Common myeloid progenitor, CD34-positive (primary cell): ENCODE measurements around the gene RBMS1.
A peak's percentile ranks its signal among the peaks of the same experiment; 100 is the strongest.

Experiments used
- CTCF ChIA-PET: fragments of 350-600 bp; sonication (Branson Sonifier 250); formaldehyde crosslinking; loops from one replicate; lab custom pipeline; 2021; ENCODE audit warnings: antibody characterized with exemption; lab: Charles Lee
- POLR2A ChIA-PET: fragments of 350-600 bp; sonication (Branson Sonifier 250); formaldehyde crosslinking; loops from one replicate; lab custom pipeline; 2021; ENCODE audit warnings: antibody characterized with exemption; lab: Charles Lee
- DNase-seq, 3 donors: peaks; one replicate each; pipeline versions ENCODE4 v3.0.0 to v3.0.0-alpha.2; 2013
- H3K27ac ChIP-seq, 2 experiments: 1 replicate in 1 of 2; 2 replicates in 1 of 2; pipeline ENCODE4 v1.7.0; 2013; ENCODE audit warnings: inconsistent platforms in 2 of 2, low read length in 2 of 2, mild to moderate bottlenecking in 2 of 2, low read depth in 1 of 2, moderate library complexity in 1 of 2; ENCODE audit not compliant: severe bottlenecking in 2 of 2, insufficient read depth in 1 of 2, poor library complexity in 1 of 2
- H3K27me3 ChIP-seq, 5 experiments: replicated peaks in 2 of 5; 1 replicate in 3 of 5; 2 replicates in 2 of 5; pipeline versions ENCODE4 v1.6.1 to v1.7.0; 2013; ENCODE audit warnings: low read length in 4 of 5, mild to moderate bottlenecking in 2 of 5, moderate library complexity in 2 of 5, inconsistent platforms in 1 of 5; ENCODE audit not compliant: insufficient read depth in 5 of 5, control insufficient read depth in 4 of 5
- H3K36me3 ChIP-seq, 4 experiments: 1 replicate in 2 of 4; 2 replicates in 2 of 4; pipeline versions ENCODE4 v1.6.1 to v1.7.0; 2013; ENCODE audit warnings: low read length in 3 of 4, control low read depth in 1 of 4, mild to moderate bottlenecking in 1 of 4; ENCODE audit not compliant: control insufficient read depth in 4 of 4, insufficient read depth in 4 of 4
- H3K4me1 ChIP-seq, 4 experiments: 1 replicate in 3 of 4; 2 replicates in 1 of 4; pipeline versions ENCODE4 v1.6.1 to v1.7.1; 2013; ENCODE audit warnings: low read length in 3 of 4, mild to moderate bottlenecking in 3 of 4, control low read depth in 1 of 4, inconsistent platforms in 1 of 4, moderate library complexity in 1 of 4; ENCODE audit not compliant: control insufficient read depth in 4 of 4, insufficient read depth in 4 of 4; ENCODE audit errors: control extremely low read depth in 1 of 4
- H3K4me3 ChIP-seq, 7 experiments: 1 replicate in 4 of 7; 2 replicates in 3 of 7; pipeline versions ENCODE4 v1.5.1 to v1.7.0; 2013; ENCODE audit warnings: mild to moderate bottlenecking in 7 of 7, low read length in 6 of 7, moderate library complexity in 6 of 7, inconsistent platforms in 2 of 7, low read depth in 2 of 7, control low read depth in 1 of 7; ENCODE audit not compliant: insufficient read depth in 4 of 7, control insufficient read depth in 1 of 7; ENCODE audit errors: extremely low read depth in 1 of 7
- H3K9me3 ChIP-seq, 5 experiments: 1 replicate in 4 of 5; 2 replicates in 1 of 5; pipeline versions ENCODE4 v1.6.1 to v1.7.1; 2013; ENCODE audit warnings: low read length in 4 of 5, mild to moderate bottlenecking in 2 of 5, inconsistent platforms in 1 of 5, low read depth in 1 of 5, moderate library complexity in 1 of 5; ENCODE audit not compliant: control insufficient read depth in 4 of 5, insufficient read depth in 2 of 5; ENCODE audit errors: control extremely low read depth in 1 of 5
- WGBS: methylation state at CpG from one replicate; pipeline ENCODE4 v1.1.5; 2013; ENCODE audit not compliant: insufficient coverage; 5-methylcytosine and 5-hydroxymethylcytosine counted together

The RBMS1 gene

GRCh38 chr2:160375037-160375436, 118.6 kb downstream of the RBMS1 start:
- WGBS: 100% methylated on average over 2 of the region's 4 CpGs
- POLR2A ChIA-PET: no interaction called here
- no peak overlapping the region for H3K27ac ChIP-seq
- CTCF ChIA-PET: interaction anchor here (0.6 to 2.3 kb wide), 9 partner anchors 10 to 71 kb away, joined by 3 to 11 read pairs (median 5); no protein-coding TSS in a partner anchor
- no peaks in the 10 kb centered on the region for H3K27me3 ChIP-seq
- no peak for DNase-seq
- H3K4me3 ChIP-seq: no peak overlapping the region
- H3K4me1 ChIP-seq: peaks cover 27 to 82% (median 55%) of the 10 kb centered on the region in 4 experiments
- no peaks in the 10 kb centered on the region for H3K9me3 ChIP-seq
- no peaks in the 10 kb centered on the region for H3K36me3 ChIP-seq

- CTCF ChIA-PET: interaction anchor here (0.9 to 2.3 kb wide), 5 partner anchors 12 to 60 kb away, joined by 3 to 12 read pairs (median 7); no protein-coding TSS in a partner anchor
- H3K4me1 ChIP-seq: peaks cover 22 to 72% (median 46%) of the 10 kb centered on the region in 4 experiments
- DNase-seq: no peak
Measured at GRCh38 chr2:160373666-160374065, 119.9 kb downstream of the RBMS1 start.

GRCh38 chr2:160373263-160373662, 120.3 kb downstream of the RBMS1 start:
- CTCF ChIA-PET: interaction anchor here (0.9 to 2.3 kb wide), 5 partner anchors 12 to 61 kb away, joined by 3 to 12 read pairs (median 7); no protein-coding TSS in a partner anchor
- WGBS: no CpG with 5 or more reads among the region's 2 CpGs
- no peaks in the 10 kb centered on the region for H3K36me3 ChIP-seq
- peaks cover 24 to 73% (median 45%) of the 10 kb centered on the region in 4 experiments for H3K4me1 ChIP-seq
- H3K4me3 ChIP-seq: no peak overlapping the region
- H3K27me3 ChIP-seq: no peaks in the 10 kb centered on the region
- no peak for DNase-seq
- POLR2A ChIA-PET: no interaction called here
- no peak overlapping the region for H3K27ac ChIP-seq
- no peaks in the 10 kb centered on the region for H3K9me3 ChIP-seq

More at GRCh38 chr2:160373666-160374065, 119.9 kb downstream of the RBMS1 start:
- H3K4me3 ChIP-seq: peak overlapping the region in 1 of 7 experiments; percentile 48
- no peaks in the 10 kb centered on the region for H3K36me3 ChIP-seq
- H3K27me3 ChIP-seq: no peaks in the 10 kb centered on the region
- H3K27ac ChIP-seq: no peak overlapping the region
- H3K9me3 ChIP-seq: no peaks in the 10 kb centered on the region
- POLR2A ChIA-PET: interaction anchor here (0.6 kb wide), 1 partner anchor 727 kb away, joined by 5 read pairs; no protein-coding TSS in a partner anchor

GRCh38 chr2:160372585-160372984, 121.0 kb downstream of the RBMS1 start:
- no peak for DNase-seq
- Histone ChIP-seq H3K9me3 (no peaks in the 10 kb centered on the region), H3K27ac (no peak overlapping the region), H3K27me3 (no peaks in the 10 kb centered on the region), H3K4me1 (peaks cover 30 to 74% (median 44%) of the 10 kb centered on the region in 4 experiments), H3K4me3 (no peak overlapping the region), H3K36me3 (no peaks in the 10 kb centered on the region)
- CTCF ChIA-PET: interaction anchor here (0.9 to 2.2 kb wide), 4 partner anchors 13 to 56 kb away, joined by 3 to 12 read pairs (median 4); no protein-coding TSS in a partner anchor
- POLR2A ChIA-PET: no interaction called here

GRCh38 chr2:160372010-160372356, 121.6 kb downstream of the RBMS1 start:
- peak in 2 of 3 donors; percentile 28 to 44 for DNase-seq
- ChIA-PET CTCF (interaction anchor here (1.3 to 1.8 kb wide), 2 partner anchors 18 to 20 kb away, joined by 3 to 5 read pairs; no protein-coding TSS in a partner anchor), POLR2A (no interaction called here)
- Histone ChIP-seq H3K4me3 (no peak overlapping the region), H3K27ac (no peak overlapping the region), H3K4me1 (peaks cover 26 to 73% (median 41%) of the 10 kb centered on the region in 4 experiments), H3K27me3 (no peaks in the 10 kb centered on the region), H3K9me3 (no peaks in the 10 kb centered on the region), H3K36me3 (no peaks in the 10 kb centered on the region)
- no CpG with 5 or more reads among the region's 1 CpG for WGBS

GRCh38 chr2:160371251-160372009, 122.2 kb downstream of the RBMS1 start:
- peak overlapping the region in 1 of 7 experiments; percentile 36 for H3K4me3 ChIP-seq
- H3K27ac ChIP-seq: no peak overlapping the region
- peaks cover 22 to 68% (median 37%) of the 10 kb centered on the region in 4 experiments for H3K4me1 ChIP-seq
- no peak for DNase-seq
- ChIA-PET CTCF (interaction anchor here (0.7 to 1.8 kb wide), 5 partner anchors 12 to 547 kb away, joined by 3 to 5 read pairs (median 3); no protein-coding TSS in a partner anchor), POLR2A (no interaction called here)
- H3K27me3 ChIP-seq: no peaks in the 10 kb centered on the region
- WGBS: 19% methylated on average over 6 of the region's 8 CpGs
- no peaks in the 10 kb centered on the region for H3K9me3 ChIP-seq
- H3K36me3 ChIP-seq: peaks cover 0 to 3% (median 0%) of the 10 kb centered on the region in 4 experiments
